ENCODE measurements around the gene SESN1. TPM values are rescaled to one million over a fixed set of nuclear protein-coding genes. Genes with fewer than 3 reads are reported as not detected.
A peak's percentile ranks its signal among the peaks of the same experiment; 100 is the strongest.
"Not testable (repeated sequence)": the region's sequence is repeated elsewhere in the genome, so short reads cannot be mapped to it uniquely, and the experiment has no call there.

The SESN1 gene
- total RNA-seq (2014; rRNA removed; shearing (Covaris generic)): 11.0 and 13.4 TPM in 2 replicates

- DNase-seq (ENCODE audit: low spot score): peak; percentile 85
These were observed at the start of gene SESN1 for GRCh38 chr6:109094416-109095035. SESN1 (minus strand) TSS chr6:109094846; CDS start chr6:109094073, 773 bp downstream.

- peak; percentile 9 for DNase-seq (ENCODE audit: low spot score)
These were observed 48.5 kb upstream of the SESN1 start for GRCh38 chr6:109143191-109143590.

- DNase-seq (ENCODE audit: low spot score): not testable (repeated sequence)
These were observed 47.4 kb upstream of the SESN1 start for GRCh38 chr6:109142067-109142466.

DNA sequence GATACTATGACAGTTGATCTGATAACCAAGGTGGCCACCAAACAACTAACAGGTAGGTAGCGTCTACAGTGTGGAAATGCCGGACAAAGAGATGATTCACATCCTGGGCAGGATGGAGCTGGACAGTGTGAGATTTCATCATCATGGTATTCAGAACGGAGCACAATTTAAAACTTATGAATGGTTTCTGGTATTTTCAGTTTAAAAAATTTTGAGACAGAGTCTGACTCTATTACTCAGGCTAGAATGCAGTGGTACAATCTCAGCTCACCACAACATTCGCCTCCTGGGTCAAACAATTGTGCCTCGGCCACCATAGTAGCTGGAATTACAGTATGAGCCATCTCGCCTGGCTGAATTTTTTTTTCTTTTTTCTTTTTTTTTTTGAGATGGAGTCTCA, 44.5 kb upstream of the SESN1 start:
- no peak for DNase-seq (ENCODE audit: low spot score)

DNA sequence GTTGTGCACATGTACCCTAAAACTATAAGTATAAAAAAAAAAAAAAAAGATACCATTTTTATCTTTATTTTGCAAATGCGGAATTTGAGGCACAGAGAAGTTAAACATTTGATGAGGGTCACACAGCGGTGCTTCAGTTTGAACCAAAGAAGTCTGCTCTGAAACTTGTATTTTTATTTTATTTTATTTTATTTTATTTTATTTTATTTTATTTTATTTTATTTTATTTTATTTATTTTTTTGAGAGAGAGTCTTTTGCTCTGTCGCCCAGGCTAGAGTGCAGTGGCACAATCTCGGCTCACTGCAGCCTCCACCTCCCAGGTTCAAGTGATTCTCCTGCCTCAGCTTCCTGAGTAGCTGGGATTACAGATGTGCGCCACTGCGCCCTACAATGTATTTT, 41.9 kb upstream of the SESN1 start:
- DNase-seq (ENCODE audit: low spot score): not testable (repeated sequence)

DNA sequence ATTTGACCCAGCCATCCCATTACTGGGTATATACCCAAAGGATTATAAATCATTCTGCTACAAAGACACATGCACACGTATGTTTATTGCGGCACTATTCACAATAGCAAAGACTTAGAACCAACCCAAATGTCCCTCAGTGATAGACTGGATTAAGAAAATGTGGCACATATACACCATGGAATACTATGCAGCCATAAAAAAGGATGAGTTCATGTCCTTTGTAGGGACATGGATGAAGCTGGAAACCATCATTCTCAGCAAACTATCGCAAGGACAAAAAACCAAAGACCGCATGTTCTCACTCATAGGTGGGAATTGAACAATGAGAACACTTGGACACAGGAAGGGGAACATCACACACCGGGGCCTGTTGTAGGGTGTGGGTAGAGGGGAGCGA, 41.4 kb upstream of the SESN1 start:
- not testable (repeated sequence) for DNase-seq (ENCODE audit: low spot score)

- not testable (repeated sequence) for DNase-seq (ENCODE audit: low spot score)
These were observed 41.0 kb upstream of the SESN1 start for GRCh38 chr6:109135600-109135999.

- no peak for DNase-seq (ENCODE audit: low spot score)
These were observed 35.4 kb upstream of the SESN1 start for GRCh38 chr6:109130065-109130464.

DNA sequence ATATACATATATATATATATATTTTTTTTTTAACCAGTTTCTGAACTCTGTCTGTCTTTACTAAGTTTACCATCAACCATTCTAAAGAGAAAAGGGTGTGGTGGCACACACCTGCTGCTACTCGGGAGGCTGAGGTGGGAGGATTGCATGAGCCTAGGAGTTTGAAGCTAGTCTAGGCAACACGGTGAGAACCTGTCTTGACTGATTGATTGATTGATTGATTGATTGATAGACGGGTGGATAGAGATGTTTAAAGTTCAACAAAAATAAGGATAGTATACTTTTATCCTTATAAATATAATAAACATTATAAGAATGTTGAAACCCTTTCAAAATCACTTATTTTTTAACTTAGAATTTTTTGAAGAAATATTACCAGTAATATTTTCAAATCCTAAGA, 30.9 kb upstream of the SESN1 start:
- DNase-seq (ENCODE audit: low spot score): no peak

- no peak for DNase-seq (ENCODE audit: low spot score)
These were observed 29.6 kb upstream of the SESN1 start for GRCh38 chr6:109124219-109124618.

- no peak for DNase-seq (ENCODE audit: low spot score)
These were observed 26.8 kb upstream of the SESN1 start for GRCh38 chr6:109121411-109121810.

GRCh38 chr6:109118871-109119354, 24.3 kb upstream of the SESN1 start:
- DNase-seq (ENCODE audit: low spot score): no peak

GRCh38 chr6:109118337-109118736, 23.7 kb upstream of the SESN1 start:
- DNase-seq (ENCODE audit: low spot score): no peak

DNA sequence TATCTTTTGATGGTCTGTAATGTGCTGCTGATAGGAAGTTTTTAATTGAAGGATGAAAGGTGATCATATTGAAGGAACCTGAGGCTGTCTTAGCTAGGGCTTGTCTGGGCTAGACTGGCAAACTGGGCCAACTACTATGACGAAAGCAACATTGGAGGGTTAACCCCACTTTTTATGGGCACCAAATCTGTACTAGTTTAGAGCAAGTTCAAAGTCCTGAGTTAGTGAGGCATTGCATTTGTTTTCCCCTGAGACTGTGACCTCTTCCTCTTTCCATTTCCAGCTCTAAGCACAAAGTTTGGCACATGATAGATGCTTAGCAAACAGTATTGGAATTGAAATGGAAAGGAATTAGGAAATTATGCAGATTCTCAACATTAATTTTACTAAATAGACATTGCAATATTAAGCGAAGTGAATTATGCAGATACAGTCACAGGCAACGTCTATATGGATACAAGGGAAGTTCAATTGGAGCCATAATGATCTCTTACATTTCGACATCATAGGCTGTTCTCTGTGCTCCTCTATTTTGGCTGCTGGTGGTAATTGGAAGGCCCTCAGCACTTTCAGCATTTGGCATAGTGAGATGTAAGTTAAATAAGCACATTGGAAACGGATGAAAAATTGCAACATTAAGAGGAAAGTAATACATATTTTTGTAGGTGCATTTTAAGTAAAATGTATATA, 22.8 kb upstream of the SESN1 start:
- DNase-seq (ENCODE audit: low spot score): no peak

- DNase-seq (ENCODE audit: low spot score): not testable (repeated sequence)
These were observed 18.0 kb upstream of the SESN1 start for GRCh38 chr6:109112663-109113062.

DNA sequence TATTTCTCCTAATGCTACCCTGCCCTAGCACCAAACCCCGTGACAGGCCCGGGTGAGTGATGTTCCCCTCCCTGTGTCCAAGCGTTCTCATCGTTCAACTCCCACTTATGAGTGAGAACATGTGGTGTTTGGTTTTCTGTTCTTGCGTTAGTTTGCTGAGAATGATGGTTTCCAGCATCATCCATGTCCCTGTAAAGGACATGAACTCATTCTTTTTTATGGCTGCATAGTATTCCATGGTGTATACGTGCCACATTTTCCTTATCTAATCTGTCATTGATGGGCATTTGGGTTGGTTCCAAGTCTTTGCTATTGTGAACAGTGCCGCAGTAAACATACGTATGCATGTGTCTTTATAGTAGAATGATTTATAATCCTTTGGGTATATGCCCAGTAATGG, 15.0 kb upstream of the SESN1 start:
- not testable (repeated sequence) for DNase-seq (ENCODE audit: low spot score)

DNA sequence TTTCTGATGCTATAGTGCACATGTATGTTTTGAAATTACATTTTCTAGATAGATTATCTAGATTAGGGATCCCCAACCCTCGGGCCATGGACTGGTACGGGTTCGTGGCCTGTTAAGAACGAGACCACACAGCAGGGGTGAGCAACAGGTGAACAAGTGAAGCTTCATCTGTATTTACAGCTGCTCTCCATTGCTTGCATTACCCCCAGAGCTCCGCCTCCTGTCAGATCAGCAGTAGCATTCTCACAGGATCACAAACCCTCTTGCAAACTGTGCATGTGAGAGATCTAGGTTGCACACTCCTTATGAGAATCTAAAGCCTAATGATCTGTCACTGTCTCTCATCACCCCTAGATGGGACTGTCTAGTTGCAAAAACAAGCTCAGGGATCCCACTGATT, 11.0 kb upstream of the SESN1 start:
- DNase-seq (ENCODE audit: low spot score): no peak

- DNase-seq (ENCODE audit: low spot score): no peak
These were observed 9.9 kb upstream of the SESN1 start for GRCh38 chr6:109104512-109104911.

DNA sequence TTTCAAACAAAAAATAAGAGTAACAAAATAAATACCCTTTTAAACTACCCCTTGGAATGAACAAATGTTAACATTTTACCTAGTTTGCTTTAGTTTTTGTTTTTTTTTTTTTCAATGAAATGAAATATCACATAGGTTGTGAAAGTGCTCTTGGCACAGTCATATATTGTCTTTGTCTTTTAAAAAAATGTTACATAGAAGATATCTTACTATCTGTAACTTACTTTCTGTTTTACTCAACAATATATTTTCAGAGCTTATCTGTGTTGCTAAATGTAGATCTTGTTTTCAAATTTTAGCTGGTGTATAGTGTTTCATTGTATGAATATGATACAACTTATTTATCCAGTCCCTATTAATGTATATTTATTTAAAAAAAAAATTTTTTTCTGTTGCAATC, 9.3 kb upstream of the SESN1 start:
- no peak for DNase-seq (ENCODE audit: low spot score)

DNA sequence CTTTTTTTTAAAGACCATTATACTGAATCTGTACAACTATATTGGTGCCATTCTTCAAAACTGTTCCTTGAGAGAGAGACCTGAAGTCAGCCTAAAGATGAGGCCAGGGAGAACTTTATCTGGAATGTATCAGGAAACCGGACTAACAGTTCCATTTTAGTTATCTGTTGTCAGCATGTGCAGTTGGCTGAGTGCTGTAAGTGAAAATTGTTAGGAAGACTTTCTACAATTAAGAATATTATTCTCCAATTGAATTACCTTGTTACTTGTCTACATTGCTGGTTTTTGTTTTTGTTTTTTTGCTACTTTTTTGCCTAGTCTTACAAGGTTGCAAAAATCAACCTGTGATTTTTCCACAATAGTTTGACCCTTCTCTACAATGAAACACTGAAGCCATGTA, 8.1 kb upstream of the SESN1 start:
- DNase-seq (ENCODE audit: low spot score): no peak

GRCh38 chr6:109097661-109098060, 3.0 kb upstream of the SESN1 start:
- no peak for DNase-seq (ENCODE audit: low spot score)

DNA sequence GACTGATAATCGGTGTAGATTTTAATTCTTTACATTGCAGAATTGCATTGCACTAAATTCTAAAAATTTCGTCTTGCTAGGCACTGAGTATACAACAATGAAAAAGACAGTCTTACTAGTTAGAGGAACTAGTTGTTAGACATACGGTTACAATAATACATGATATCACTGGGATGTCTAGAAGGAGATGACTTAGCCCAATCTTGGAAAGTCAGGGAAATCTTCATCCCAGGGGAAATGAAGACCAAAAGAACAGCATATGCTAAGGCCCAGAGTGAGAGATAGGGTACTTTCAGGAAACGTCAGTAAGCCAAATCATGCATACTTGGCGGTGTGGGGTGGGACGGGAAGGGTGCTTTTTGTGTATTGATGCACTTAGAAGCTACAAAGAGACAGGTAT, 1.6 kb upstream of the SESN1 start:
- no peak for DNase-seq (ENCODE audit: low spot score)

DNA sequence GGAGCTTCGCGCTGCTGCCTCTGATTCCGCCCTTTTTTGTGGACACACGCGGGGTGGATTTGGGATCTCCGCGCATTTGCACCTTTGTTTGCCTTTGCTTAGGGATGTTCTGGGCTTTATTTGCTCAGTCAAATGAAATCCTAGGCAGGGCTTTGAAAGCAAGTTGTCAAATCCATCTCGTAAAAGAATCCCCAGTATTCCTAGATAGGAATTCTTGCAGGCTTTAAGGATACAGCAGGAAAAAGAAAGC, 1.1 kb upstream of the SESN1 start:
- no peak for DNase-seq (ENCODE audit: low spot score)
